K562 (cell line): ENCODE results near the gene ABHD18. TPM values are rescaled to one million over a fixed set of nuclear protein-coding genes. Genes with fewer than 3 reads are reported as not detected.

Experiments used
- CTBP1 ChIP-seq: fragments of 450-650 bp; IDR thresholded peaks from 2 replicates; pipeline ENCODE4 v1.6.1; 2016; ENCODE audit warnings: borderline replicate concordance
- ESRRB ChIP-seq: fragments of 250-450 bp; sonication (Bioruptor Pico); IDR thresholded peaks from 2 replicates; pipeline ENCODE4 v1.5.0; 2020; ENCODE audit warnings: mild to moderate bottlenecking, moderate library complexity, borderline replicate concordance
- FOXO4 ChIP-seq: fragments of 450-650 bp; formaldehyde crosslinking; IDR thresholded peaks from 2 replicates; pipeline ENCODE4 v1.4.0; 2020; ENCODE audit warnings: mild to moderate bottlenecking, moderate library complexity
- HDGF ChIP-seq: fragments of 450-650 bp; IDR thresholded peaks from 2 replicates; pipeline ENCODE4 v1.6.1; 2016
- KLF13 ChIP-seq: fragments of 450-650 bp; IDR thresholded peaks from 2 replicates; pipeline ENCODE4 v1.6.1; 2016; ENCODE audit warnings: missing genetic modification characterization, low read depth, mild to moderate bottlenecking, missing compliant biosample characterization, moderate library complexity, borderline replicate concordance
- NCOA1 ChIP-seq: fragments of 450-650 bp; IDR thresholded peaks from 2 replicates; pipeline ENCODE4 v1.6.1; 2016; ENCODE audit warnings: low read depth
- RBM14 ChIP-seq: fragments of 200-400 bp; formaldehyde crosslinking; IDR thresholded peaks from 2 replicates; pipeline ENCODE4 v1.6.1; 2018; ENCODE audit warnings: low read depth, mild to moderate bottlenecking, low read length, moderate library complexity, borderline replicate concordance; ENCODE audit not compliant: insufficient read depth
- SRSF7 ChIP-seq: fragments of 200-400 bp; formaldehyde crosslinking; optimal IDR thresholded peaks from 2 replicates; pipeline ENCODE3; 2017; ENCODE audit warnings: mild to moderate bottlenecking, low read depth, low read length
- ZBTB40 ChIP-seq, 2 experiments: fragments of 450-650 bp in 1 of 2; sonication (generic) in 1 of 2; formaldehyde crosslinking in 1 of 2; IDR thresholded peaks; 2 replicates each; pipeline versions ENCODE4 v1.7.1 to v1.9.0; 2016 to 2022; ENCODE audit warnings: inconsistent platforms in 1 of 2, mild to moderate bottlenecking in 1 of 2, missing genetic modification reagents in 1 of 2
- ZNF830 ChIP-seq: fragments of 250-450 bp; sonication (Bioruptor Pico); IDR thresholded peaks from 2 replicates; pipeline ENCODE4 v1.5.0; 2021; ENCODE audit warnings: mild to moderate bottlenecking
- polyA plus RNA-seq, 8 experiments: library from polyadenylated mRNA; depleted of rRNA in 4 of 8; stranded (reverse) in 5 of 8; unstranded in 3 of 8; fragments of >200 nt; fragmentation: Nextera tagmentation in 2 of 8; fragmentation: Illumina TruSeq in 1 of 8; extraction: Ambion mirVana in 2 of 8; extraction: Trizol in 1 of 8; gene quantifications; 2 replicates each; pipeline versions ENCODE4 v1.2.1 to v1.2.3, GENCODE V29; 2011 to 2014; ENCODE audit warnings: inconsistent platforms in 1 of 8, missing spikeins in 1 of 8
- total RNA-seq, 7 experiments: library from RNA; depleted of rRNA in 6 of 7; stranded (reverse); fragments of >200 nt in 6 of 7; fragmentation: Illumina TruSeq in 2 of 7; extraction: Trizol in 2 of 7; gene quantifications; 2 replicates each; pipeline versions ENCODE4 v1.2.1 to v1.2.3, GENCODE V29; 2011 to 2021; ENCODE audit warnings: low replicate concordance in 1 of 7
- TF ChIP-seq, protein P1 (sequence below), 3 experiments: fragments of 200-800 bp in 1 of 3; fragments of 250-450 bp in 1 of 3; fragments of 450-650 bp in 1 of 3; sonication (Bioruptor Pico) in 1 of 3; sonication (Bioruptor generic) in 1 of 3; formaldehyde crosslinking in 1 of 3; IDR thresholded peaks; 2 replicates each; pipeline versions ENCODE4 v1.6.1 to v1.8.0; 2016 to 2022; ENCODE audit warnings: mild to moderate bottlenecking in 2 of 3, missing genetic modification characterization in 2 of 3, missing compliant biosample characterization in 1 of 3, moderate library complexity in 1 of 3

ABHD18 gene
- total and polyA plus RNA-seq, 9 of the 15 experiments (the other 6 are each of a cell fraction or from before 2014, with no cell fraction given), result 6.1 to 25.0 (median 16.0) TPM

GRCh38 chr4:128060699-128061565, 95.7 kb downstream of the ABHD18 start, which contains the start of gene LARP1B (continued):
- TF ChIP-seq FOXO4 (CRISPR knock-in tag), result no peak
- TF ChIP-seq SRSF7, result no peak
- TF ChIP-seq CTBP1, result peak; percentile 92
- 0 out of 2 replicates have a peak, but pooled peaks have one; percentile 59 for TF ChIP-seq ZNF830 (CRISPR knock-in tag)
- TF ChIP-seq HDGF, result no peak
- TF ChIP-seq ZBTB40 (IDR thresholded peaks at IDR 0.05), result no peak; the same call in 1 of the 2 replicates
- TF ChIP-seq ZBTB40 (CRISPR knock-in tag; IDR thresholded peaks at IDR 0.05), result no peak
- no peak for TF ChIP-seq ESRRB (CRISPR knock-in tag)
- no peak for TF ChIP-seq RBM14
- no peak for TF ChIP-seq NCOA1
- TF ChIP-seq KLF13 (tag), result peak; percentile 66; the same call in 1 of the 2 replicates
- TF ChIP-seq, protein P1, sequence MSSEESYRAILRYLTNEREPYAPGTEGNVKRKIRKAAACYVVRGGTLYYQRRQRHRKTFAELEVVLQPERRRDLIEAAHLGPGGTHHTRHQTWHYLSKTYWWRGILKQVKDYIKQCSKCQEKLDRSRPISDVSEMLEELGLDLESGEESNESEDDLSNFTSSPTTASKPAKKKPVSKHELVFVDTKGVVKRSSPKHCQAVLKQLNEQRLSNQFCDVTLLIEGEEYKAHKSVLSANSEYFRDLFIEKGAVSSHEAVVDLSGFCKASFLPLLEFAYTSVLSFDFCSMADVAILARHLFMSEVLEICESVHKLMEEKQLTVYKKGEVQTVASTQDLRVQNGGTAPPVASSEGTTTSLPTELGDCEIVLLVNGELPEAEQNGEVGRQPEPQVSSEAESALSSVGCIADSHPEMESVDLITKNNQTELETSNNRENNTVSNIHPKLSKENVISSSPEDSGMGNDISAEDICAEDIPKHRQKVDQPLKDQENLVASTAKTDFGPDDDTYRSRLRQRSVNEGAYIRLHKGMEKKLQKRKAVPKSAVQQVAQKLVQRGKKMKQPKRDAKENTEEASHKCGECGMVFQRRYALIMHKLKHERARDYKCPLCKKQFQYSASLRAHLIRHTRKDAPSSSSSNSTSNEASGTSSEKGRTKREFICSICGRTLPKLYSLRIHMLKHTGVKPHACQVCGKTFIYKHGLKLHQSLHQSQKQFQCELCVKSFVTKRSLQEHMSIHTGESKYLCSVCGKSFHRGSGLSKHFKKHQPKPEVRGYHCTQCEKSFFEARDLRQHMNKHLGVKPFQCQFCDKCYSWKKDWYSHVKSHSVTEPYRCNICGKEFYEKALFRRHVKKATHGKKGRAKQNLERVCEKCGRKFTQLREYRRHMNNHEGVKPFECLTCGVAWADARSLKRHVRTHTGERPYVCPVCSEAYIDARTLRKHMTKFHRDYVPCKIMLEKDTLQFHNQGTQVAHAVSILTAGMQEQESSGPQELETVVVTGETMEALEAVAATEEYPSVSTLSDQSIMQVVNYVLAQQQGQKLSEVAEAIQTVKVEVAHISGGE (CRISPR knock-in tag; IDR thresholded peaks at IDR 0.05), result peak in 1 of 3 experiments; percentile 42; a peak in 1 of 6 replicates
